Epidermal melanocyte (primary cell): ENCODE data around the gene PDCD5.

Experiments
- DNase-seq: peaks from one replicate; pipeline ENCODE4 v3.0.0; 2011; ENCODE audit warnings: low spot score; ENCODE audit not compliant: insufficient read length

Gene PDCD5

GRCh38 chr19:32631381-32631780, 50.4 kb downstream of the PDCD5 start:
- DNase-seq = no peak
